T47D (cell line): Measurements from ENCODE around the gene SLC5A9.

Source experiments
- DNase-seq, 2 experiments: peaks; one replicate each; pipeline versions ENCODE4 v3.0.0 to v3.0.0-alpha.2; 2011 to 2012; ENCODE audit warnings: low read depth in 1 of 2, low spot score in 1 of 2
- JUND ChIP-seq: IDR thresholded peaks from 2 replicates; pipeline ENCODE4 v1.6.1; 2012; ENCODE audit warnings: low read depth
- in situ Hi-C: cut with HindIII; loops from 2 replicates; pipeline ENCODE4 v1.10.0; 2016; ENCODE audit warnings: low sequenced_read_pairs, low pct_unique_long_range_greater_than_20kb

Gene SLC5A9

GRCh38 chr1:48216313-48216712, 6.2 kb upstream of the SLC5A9 start:
- DNase-seq, result no peak
- no peak for TF ChIP-seq JUND
- in situ Hi-C loops, result no loop called here

GRCh38 chr1:48216941-48217340, 5.6 kb upstream of the SLC5A9 start:
- DNase-seq, result peak in 1 of 2 experiments; percentile 4
- in situ Hi-C loops, result no loop called here
- no peak for TF ChIP-seq JUND

GRCh38 chr1:48217856-48218255, 4.7 kb upstream of the SLC5A9 start:
- in situ Hi-C loops, result no loop called here
- peak in 1 of 2 experiments; percentile 29 for DNase-seq
- no peak for TF ChIP-seq JUND

- no peak for TF ChIP-seq JUND
- in situ Hi-C loops, result no loop called here
- no peak for DNase-seq
Measured at GRCh38 chr1:48219803-48220202, 2.7 kb upstream of the SLC5A9 start.

- no peak for DNase-seq
- TF ChIP-seq JUND, result no peak
- in situ Hi-C loops, result no loop called here
Measured at GRCh38 chr1:48221122-48221521, 1.4 kb upstream of the SLC5A9 start.

GRCh38 chr1:48221657-48222056, 859 bp upstream of the SLC5A9 start:
- DNase-seq, result no peak
- no peak for TF ChIP-seq JUND
- in situ Hi-C loops, result no loop called here

- in situ Hi-C loops, result no loop called here
- no peak for DNase-seq
- TF ChIP-seq JUND, result no peak
Measured at GRCh38 chr1:48223366-48224240, 1.1 kb downstream of the SLC5A9 start.

GRCh38 chr1:48224791-48225190, 2.3 kb downstream of the SLC5A9 start:
- DNase-seq, result no peak
- TF ChIP-seq JUND, result no peak
- in situ Hi-C loops, result no loop called here

- no peak for DNase-seq
- TF ChIP-seq JUND, result no peak
- in situ Hi-C loops, result no loop called here
Measured at GRCh38 chr1:48225579-48225978, 3.1 kb downstream of the SLC5A9 start.

- in situ Hi-C loops, result no loop called here
- DNase-seq, result no peak
- TF ChIP-seq JUND, result no peak
Measured at GRCh38 chr1:48227165-48228013, 4.9 kb downstream of the SLC5A9 start.

- DNase-seq, result no peak
- TF ChIP-seq JUND, result no peak
- in situ Hi-C loops, result no loop called here
Measured at GRCh38 chr1:48228156-48228555, 5.6 kb downstream of the SLC5A9 start.

GRCh38 chr1:48229317-48229716, 6.8 kb downstream of the SLC5A9 start:
- in situ Hi-C loops, result no loop called here
- no peak for TF ChIP-seq JUND
- DNase-seq, result no peak

- in situ Hi-C loops, result no loop called here
- no peak for TF ChIP-seq JUND
- DNase-seq, result no peak
Measured at GRCh38 chr1:48230236-48230635, 7.7 kb downstream of the SLC5A9 start.
